Activated CD4-positive, alpha-beta T cell treated with anti-CD3 and anti-CD28 coated beads, Interleukin-2, amount 50 U/mL, for 1 hour (primary cell): Measurements from ENCODE around the gene TCEAL8.

ENCODE experiments used
- DNase-seq: peaks from one replicate; pipeline ENCODE4 v3.0.0-alpha.2; 2020

The TCEAL8 gene

DNA sequence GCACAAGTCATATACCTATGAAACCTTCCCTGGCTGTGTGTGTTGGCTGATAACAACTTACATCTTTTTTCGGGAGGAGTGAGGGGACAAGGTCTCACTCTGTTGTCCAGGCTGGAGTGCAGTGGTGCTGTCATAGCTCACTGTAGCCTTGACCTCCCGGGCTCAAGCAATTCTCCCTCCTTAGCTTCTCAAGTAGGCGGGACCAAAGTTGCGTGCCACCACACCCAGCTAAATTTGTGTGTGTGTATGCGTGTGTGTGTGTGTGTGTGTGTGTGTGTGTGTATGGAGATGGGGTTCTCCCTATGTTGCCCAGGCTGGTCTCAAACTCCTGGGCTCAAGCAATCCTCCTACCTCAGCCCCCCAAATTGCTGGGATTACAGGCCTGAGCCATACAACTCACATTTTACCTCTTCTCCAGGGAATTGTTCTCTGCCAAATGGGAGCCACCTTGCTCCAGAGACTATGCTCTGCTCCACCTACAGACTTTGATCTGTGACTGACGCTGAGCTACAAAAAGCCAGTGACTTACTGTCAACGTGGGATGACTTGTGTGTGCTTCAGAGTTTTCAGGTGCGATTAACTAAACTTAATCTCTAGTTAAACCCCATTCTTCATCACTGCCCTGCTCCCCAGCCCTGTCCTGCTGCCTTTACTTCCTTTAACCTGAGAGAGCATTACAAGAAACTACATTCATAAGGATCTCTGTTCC, 42.1 kb downstream of the TCEAL8 start:
- no peak for DNase-seq

DNA sequence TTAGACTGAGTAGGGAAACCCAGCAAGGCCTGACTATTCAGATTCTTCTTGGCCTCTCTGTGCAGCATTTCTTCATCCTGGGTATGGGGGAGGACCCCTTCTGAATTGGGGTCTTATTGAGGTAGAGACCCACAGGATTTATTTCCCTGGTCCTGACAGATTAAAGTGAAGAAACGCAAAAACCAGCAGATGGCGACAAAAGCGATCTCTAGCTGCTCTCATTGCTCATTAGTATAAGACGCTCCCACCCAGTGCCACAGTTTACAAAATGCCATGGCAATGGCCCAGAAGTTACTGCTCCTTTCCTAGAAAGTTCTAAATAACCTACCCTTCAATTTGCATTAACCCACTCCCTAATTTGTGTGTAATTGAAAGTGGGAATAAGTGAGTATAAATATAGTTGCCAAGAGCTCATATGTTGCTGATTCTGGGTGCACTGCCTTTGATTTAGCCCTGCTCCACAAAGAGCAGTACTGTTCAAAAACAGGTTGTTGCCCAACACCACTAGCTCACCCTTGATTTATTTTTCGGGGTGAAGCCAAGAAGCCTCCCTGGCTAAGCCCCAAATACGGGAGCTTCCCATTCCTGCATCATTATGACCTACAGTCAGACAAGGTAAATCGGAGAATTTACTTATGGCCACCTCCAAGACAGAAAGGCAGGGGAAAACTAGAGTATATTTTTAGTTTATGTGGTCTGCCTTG, 43.8 kb downstream of the TCEAL8 start:
- DNase-seq, result peak; percentile 38

DNA sequence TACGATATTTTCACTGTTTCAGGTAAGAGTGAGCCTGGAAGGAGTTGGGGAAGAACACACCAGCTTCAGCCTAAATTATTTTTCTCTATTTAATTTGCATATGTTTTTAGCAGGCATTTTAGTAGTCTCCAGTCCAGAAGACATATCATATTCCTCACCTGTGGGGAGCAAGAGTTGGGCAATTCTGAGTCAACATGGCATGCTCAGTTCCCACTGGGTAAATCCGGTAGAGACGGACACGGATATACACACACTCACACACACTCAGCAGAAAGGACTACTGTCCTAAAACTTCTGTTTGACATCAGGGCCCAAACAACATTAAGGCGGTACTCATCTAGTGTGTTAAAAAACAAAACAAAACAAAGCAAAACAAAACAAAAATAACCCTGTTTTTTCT, 44.9 kb downstream of the TCEAL8 start:
- DNase-seq, result no peak
